Duodenal mucosa (tissue), 2 donors: ENCODE measurements around the gene WWOX.

Source experiments
- H3K27ac ChIP-seq: one replicate; pipeline ENCODE4 v1.7.0; 2013; ENCODE audit warnings: low read depth, low read length
- H3K27me3 ChIP-seq, 2 donors: one replicate each; pipeline ENCODE4 v1.7.0; 2013; ENCODE audit warnings: low read length in 2 of 2, control low read depth in 1 of 2; ENCODE audit not compliant: insufficient read depth in 2 of 2, control insufficient read depth in 1 of 2
- H3K36me3 ChIP-seq, 2 donors: one replicate each; pipeline ENCODE4 v1.7.0; 2013; ENCODE audit warnings: low read length in 2 of 2, control low read depth in 1 of 2; ENCODE audit not compliant: insufficient read depth in 2 of 2, control insufficient read depth in 1 of 2
- H3K4me1 ChIP-seq, 2 donors: one replicate each; pipeline ENCODE4 v1.7.0; 2013; ENCODE audit warnings: low read length in 2 of 2, control low read depth in 1 of 2; ENCODE audit not compliant: insufficient read depth in 2 of 2, control insufficient read depth in 1 of 2
- H3K4me3 ChIP-seq, 2 donors: one replicate each; pipeline ENCODE4 v1.7.0; 2013; ENCODE audit warnings: low read length in 2 of 2, low read depth in 1 of 2
- H3K9ac ChIP-seq, 2 donors: one replicate each; pipeline ENCODE4 v1.7.0; 2013; ENCODE audit warnings: low read length in 2 of 2, low read depth in 1 of 2
- H3K9me3 ChIP-seq, 2 donors: one replicate each; pipeline ENCODE4 v1.7.0; 2013; ENCODE audit warnings: low read length in 2 of 2, control low read depth in 1 of 2; ENCODE audit not compliant: control insufficient read depth in 1 of 2

The WWOX gene

DNA sequence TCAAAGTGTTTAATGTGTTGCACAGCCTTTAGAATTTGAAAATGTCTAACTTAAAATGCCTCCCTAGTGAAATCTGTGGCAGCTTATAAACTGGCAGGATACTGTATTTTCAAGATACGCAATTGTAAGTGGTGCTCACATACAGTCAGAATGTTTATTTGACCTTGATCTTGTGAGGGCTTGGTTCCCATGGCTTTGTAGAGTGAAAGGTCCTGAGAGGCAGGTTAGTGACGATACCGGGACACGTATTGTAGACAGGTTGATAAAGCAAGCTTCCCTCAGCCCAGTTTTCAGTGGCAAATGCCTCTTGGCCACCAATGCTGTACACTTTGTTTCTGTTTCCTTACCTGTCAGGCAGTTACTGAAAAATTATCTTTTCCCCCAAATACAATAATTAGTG, 1074.5 kb downstream of the WWOX start:
- H3K36me3 ChIP-seq: no peaks in the 10 kb centered on the region
- H3K9me3 ChIP-seq: no peaks in the 10 kb centered on the region
- H3K27me3 ChIP-seq: no peaks in the 10 kb centered on the region
- peaks cover 4% of the 10 kb centered on the region in 2 donors for H3K4me1 ChIP-seq
- no peak overlapping the region for H3K4me3 ChIP-seq
- no peak overlapping the region for H3K9ac ChIP-seq
- no peak overlapping the region for H3K27ac ChIP-seq

GRCh38 chr16:79175286-79176057, 1076.0 kb downstream of the WWOX start:
- Histone ChIP-seq H3K9ac (no peak overlapping the region), H3K9me3 (peaks cover 0 to 4% of the 10 kb centered on the region in 2 donors), H3K36me3 (no peaks in the 10 kb centered on the region), H3K4me1 (no peaks in the 10 kb centered on the region), H3K27me3 (no peaks in the 10 kb centered on the region), H3K4me3 (no peak overlapping the region), H3K27ac (no peak overlapping the region)

DNA sequence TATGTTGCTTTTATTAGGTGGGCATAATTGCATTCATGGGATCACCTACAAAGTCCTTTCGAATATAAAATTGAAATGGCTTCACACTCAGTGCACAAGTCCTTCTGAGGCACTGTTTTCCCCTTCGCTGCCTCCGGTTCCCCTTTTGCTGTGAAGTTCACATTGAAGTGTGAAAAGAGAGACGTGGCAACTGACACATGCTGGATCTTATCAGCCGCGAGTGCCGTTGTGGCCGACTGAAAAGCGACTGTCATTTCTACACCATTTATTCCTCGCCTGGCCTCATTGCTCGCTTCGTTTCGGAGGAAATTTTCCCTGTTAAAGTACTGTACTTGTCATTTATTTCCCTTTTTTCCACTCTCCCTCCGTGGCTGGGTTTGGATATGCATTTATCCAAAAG, 1077.6 kb downstream of the WWOX start:
- H3K4me1 ChIP-seq: no peaks in the 10 kb centered on the region
- H3K9me3 ChIP-seq: peaks cover 0 to 4% of the 10 kb centered on the region in 2 donors
- no peak overlapping the region for H3K4me3 ChIP-seq
- no peak overlapping the region for H3K9ac ChIP-seq
- no peak overlapping the region for H3K27ac ChIP-seq
- no peaks in the 10 kb centered on the region for H3K27me3 ChIP-seq
- H3K36me3 ChIP-seq: no peaks in the 10 kb centered on the region

- peaks cover 0 to 4% of the 10 kb centered on the region in 2 donors for H3K9me3 ChIP-seq
- no peak overlapping the region for H3K27ac ChIP-seq
- H3K4me3 ChIP-seq: no peak overlapping the region
- no peak overlapping the region for H3K9ac ChIP-seq
- no peaks in the 10 kb centered on the region for H3K36me3 ChIP-seq
- no peaks in the 10 kb centered on the region for H3K27me3 ChIP-seq
- H3K4me1 ChIP-seq: no peaks in the 10 kb centered on the region
Measured at GRCh38 chr16:79181419-79181818, 1082.0 kb downstream of the WWOX start.

DNA sequence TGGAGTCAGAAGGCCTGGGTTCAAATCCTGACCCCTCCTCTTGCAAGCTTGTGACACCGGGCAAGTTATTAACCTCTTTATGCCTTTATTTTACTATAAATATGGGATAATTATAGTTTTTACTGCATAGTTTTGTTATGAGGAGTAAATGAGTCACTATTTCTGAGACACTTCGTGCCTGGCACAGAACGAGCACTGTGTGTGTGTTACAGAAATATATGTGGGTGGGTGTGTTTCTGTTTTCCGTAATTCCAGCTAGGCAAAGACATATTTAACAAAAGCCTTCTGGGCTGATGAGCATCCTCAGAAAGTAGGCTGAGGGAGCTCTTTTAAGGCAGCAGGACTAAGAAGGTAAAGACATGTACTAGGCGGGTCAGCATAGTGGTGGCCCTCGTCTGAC, 1083.2 kb downstream of the WWOX start:
- H3K9me3 ChIP-seq: peaks cover 0 to 4% of the 10 kb centered on the region in 2 donors
- no peak overlapping the region for H3K4me3 ChIP-seq
- no peak overlapping the region for H3K27ac ChIP-seq
- no peaks in the 10 kb centered on the region for H3K27me3 ChIP-seq
- no peaks in the 10 kb centered on the region for H3K4me1 ChIP-seq
- H3K9ac ChIP-seq: no peak overlapping the region
- H3K36me3 ChIP-seq: no peaks in the 10 kb centered on the region

DNA sequence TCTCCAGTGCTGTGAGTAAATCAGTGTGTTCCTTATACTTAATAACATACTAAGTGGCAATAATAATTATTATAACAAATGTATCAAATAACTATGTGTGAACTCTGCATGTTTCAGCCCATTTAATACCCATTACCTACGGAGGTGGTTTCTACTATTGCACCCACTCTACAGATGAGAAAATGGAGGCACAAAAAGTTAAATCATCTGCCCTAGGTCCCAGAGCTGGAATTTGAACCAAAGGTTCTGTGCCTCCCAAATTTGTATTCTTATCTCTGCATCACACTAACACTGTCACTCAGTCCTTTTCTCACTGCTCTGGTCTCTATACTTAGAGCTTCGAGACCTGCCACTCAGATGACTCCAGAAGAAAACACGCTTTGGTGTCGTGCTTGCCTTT, 1084.1 kb downstream of the WWOX start:
- Histone ChIP-seq H3K36me3 (no peaks in the 10 kb centered on the region), H3K4me3 (no peak overlapping the region), H3K9me3 (peaks cover 0 to 4% of the 10 kb centered on the region in 2 donors), H3K27me3 (no peaks in the 10 kb centered on the region), H3K9ac (no peak overlapping the region), H3K4me1 (no peaks in the 10 kb centered on the region), H3K27ac (no peak overlapping the region)

DNA sequence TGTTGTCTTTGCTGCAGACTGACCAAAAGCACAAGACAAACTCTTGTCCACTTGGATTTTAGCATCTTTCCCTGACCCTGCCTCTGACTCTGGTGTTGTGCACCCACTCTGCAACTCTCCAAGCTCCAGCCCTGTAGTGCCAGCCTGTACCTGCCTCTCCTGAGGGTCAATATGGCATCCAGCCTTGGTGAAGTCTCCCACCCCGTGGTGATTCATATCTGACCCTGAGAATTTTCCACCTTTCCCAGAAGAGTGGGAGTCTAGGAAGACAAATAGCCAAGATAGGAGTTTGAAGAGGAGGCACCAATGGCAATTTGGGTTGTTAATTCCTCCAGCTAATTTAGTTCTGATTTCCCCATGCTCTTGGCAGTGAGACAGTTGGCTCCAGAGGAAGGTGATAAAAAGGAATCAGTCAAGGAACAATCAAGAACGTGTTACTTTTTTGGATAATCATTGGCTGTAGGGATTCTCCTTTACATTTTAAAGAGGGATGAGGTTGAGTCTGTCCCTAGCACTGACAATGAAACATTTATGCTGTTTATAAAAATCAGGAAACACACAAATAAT, 1085.1 kb downstream of the WWOX start:
- H3K27me3 ChIP-seq: no peaks in the 10 kb centered on the region

GRCh38 chr16:79185711-79186110, 1086.3 kb downstream of the WWOX start:
- Histone ChIP-seq H3K9me3 (no peaks in the 10 kb centered on the region), H3K27ac (no peak overlapping the region), H3K4me1 (no peaks in the 10 kb centered on the region), H3K27me3 (no peaks in the 10 kb centered on the region), H3K36me3 (no peaks in the 10 kb centered on the region), H3K4me3 (no peak overlapping the region), H3K9ac (no peak overlapping the region)

More for the DNA sequence above, 1085.1 kb downstream of the WWOX start:
- no peak overlapping the region for H3K27ac ChIP-seq
- no peaks in the 10 kb centered on the region for H3K4me1 ChIP-seq
- no peak overlapping the region for H3K9ac ChIP-seq
- H3K4me3 ChIP-seq: no peak overlapping the region
- H3K9me3 ChIP-seq: no peaks in the 10 kb centered on the region
- no peaks in the 10 kb centered on the region for H3K36me3 ChIP-seq

GRCh38 chr16:79186196-79186595, 1086.7 kb downstream of the WWOX start:
- H3K4me3 ChIP-seq: no peak overlapping the region
- H3K9me3 ChIP-seq: no peaks in the 10 kb centered on the region
- no peaks in the 10 kb centered on the region for H3K4me1 ChIP-seq
- no peaks in the 10 kb centered on the region for H3K27me3 ChIP-seq
- no peak overlapping the region for H3K27ac ChIP-seq
- no peak overlapping the region for H3K9ac ChIP-seq
- no peaks in the 10 kb centered on the region for H3K36me3 ChIP-seq

- Histone ChIP-seq H3K27me3 (no peaks in the 10 kb centered on the region), H3K9me3 (no peaks in the 10 kb centered on the region), H3K36me3 (no peaks in the 10 kb centered on the region), H3K4me3 (no peak overlapping the region), H3K27ac (no peak overlapping the region), H3K9ac (no peak overlapping the region), H3K4me1 (no peaks in the 10 kb centered on the region)
Measured at GRCh38 chr16:79188115-79188738, 1088.8 kb downstream of the WWOX start.
